Measurements from ENCODE around the gene RAP2A. TPM values are rescaled to one million over a fixed set of nuclear protein-coding genes. Genes with fewer than 3 reads are reported as not detected.

Gene RAP2A
- total RNA-seq, 2 experiments from 2014 or later = 9.2 to 15.4 TPM

GRCh38 chr13:97386801-97387484, 47.0 kb upstream of the RAP2A start:
- no peaks in the 10 kb centered on the region for H3K9me2 ChIP-seq (ENCODE audit: insufficient read depth, low read length)
- no peaks in the 10 kb centered on the region for H3K9me3 ChIP-seq (ENCODE audit: low read length)
- TF ChIP-seq CTCF (conservative IDR thresholded peaks at IDR 0.05; ENCODE audit: low read length) (no peak), EZH2phosphoT487 (IDR thresholded peaks at IDR 0.05; ENCODE audit: borderline replicate concordance, low read depth, low read length) (no peak)
- DNase-seq (ENCODE audit: low spot score) = no peak
- H3K4me3 ChIP-seq (ENCODE audit: low read depth, low read length, poor library complexity, severe bottlenecking) = no peak overlapping the region
- no peak overlapping the region for H3K27ac ChIP-seq (ENCODE audit: low read depth, low read length, poor library complexity, severe bottlenecking)
- no TSS peak for BruUV-seq (replicated peaks)
- CTCF ChIA-PET (ENCODE audit: unreplicated experiment) = no interaction called here
- POLR2A ChIA-PET = interaction anchor here (0.6 to 0.7 kb wide), 2 partner anchors 10 to 61 kb away, joined by 3 to 6 read pairs; no protein-coding TSS in a partner anchor
- no peaks in the 10 kb centered on the region for H3K4me1 ChIP-seq (ENCODE audit: insufficient read depth, low read length, poor library complexity, severe bottlenecking)
- no peak overlapping the region for H3K4me2 ChIP-seq (ENCODE audit: low read length)
- H4K20me1 ChIP-seq (ENCODE audit: insufficient read depth, low read length) = no peaks in the 10 kb centered on the region
- intact Hi-C loops (cut with micrococcal nuclease; ENCODE audit: unreplicated experiment) = no loop called here
- no peak overlapping the region for H2AFZ ChIP-seq (ENCODE audit: low read length)
- H3K79me2 ChIP-seq (ENCODE audit: insufficient read depth, low read depth, low read length) = no peaks in the 10 kb centered on the region
- no peaks in the 10 kb centered on the region; the same call in 1 of the 2 replicates for H3K36me3 ChIP-seq (ENCODE audit: insufficient read depth, low read length)

- no peak for DNase-seq (ENCODE audit: low spot score)
- Histone ChIP-seq H3K79me2 (ENCODE audit: insufficient read depth, low read depth, low read length) (no peaks in the 10 kb centered on the region), H3K9me2 (ENCODE audit: insufficient read depth, low read length) (no peaks in the 10 kb centered on the region), H3K27ac (ENCODE audit: low read depth, low read length, poor library complexity, severe bottlenecking) (no peak overlapping the region), H3K4me3 (ENCODE audit: low read depth, low read length, poor library complexity, severe bottlenecking) (no peak overlapping the region), H2AFZ (ENCODE audit: low read length) (no peak overlapping the region), H3K4me2 (ENCODE audit: low read length) (no peak overlapping the region), H3K36me3 (ENCODE audit: insufficient read depth, low read length) (no peaks in the 10 kb centered on the region; the same call in 1 of the 2 replicates), H3K4me1 (ENCODE audit: insufficient read depth, low read length, poor library complexity, severe bottlenecking) (no peaks in the 10 kb centered on the region), H3K9me3 (ENCODE audit: low read length) (no peaks in the 10 kb centered on the region), H4K20me1 (ENCODE audit: insufficient read depth, low read length) (no peaks in the 10 kb centered on the region)
- CTCF ChIA-PET (ENCODE audit: unreplicated experiment) = no interaction called here
- POLR2A ChIA-PET = interaction anchor here (0.6 to 0.7 kb wide), 2 partner anchors 61 to 216 kb away, joined by 3 to 6 read pairs; no protein-coding TSS in a partner anchor
- no TSS peak for BruUV-seq (replicated peaks)
- TF ChIP-seq EZH2phosphoT487 (IDR thresholded peaks at IDR 0.05; ENCODE audit: borderline replicate concordance, low read depth, low read length) (no peak), CTCF (conservative IDR thresholded peaks at IDR 0.05; ENCODE audit: low read length) (no peak)
- intact Hi-C loops (cut with micrococcal nuclease; ENCODE audit: unreplicated experiment) = no loop called here
Measured at GRCh38 chr13:97387485-97387839, 46.5 kb upstream of the RAP2A start.

DNA sequence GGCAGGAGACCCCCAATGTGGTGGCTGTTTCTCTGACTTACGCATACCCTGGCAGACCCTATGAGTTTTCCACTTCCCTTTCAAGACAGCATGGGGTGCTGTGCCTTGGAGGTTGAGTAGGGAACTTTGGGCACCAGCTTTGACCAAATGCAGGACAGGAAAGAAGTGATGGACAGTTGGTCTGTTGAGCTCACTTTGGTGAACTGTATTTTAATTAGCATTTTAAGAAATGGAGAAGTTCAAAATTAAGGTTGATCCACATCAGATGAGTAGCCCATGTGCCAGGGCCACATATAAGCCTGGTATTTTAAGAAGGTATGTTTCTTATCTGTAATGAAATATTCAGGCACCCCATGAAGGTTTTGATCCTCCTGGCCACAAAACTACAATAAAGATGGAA, 46.1 kb upstream of the RAP2A start:
- Histone ChIP-seq H3K9me2 (ENCODE audit: insufficient read depth, low read length) (no peaks in the 10 kb centered on the region), H2AFZ (ENCODE audit: low read length) (no peak overlapping the region), H4K20me1 (ENCODE audit: insufficient read depth, low read length) (no peaks in the 10 kb centered on the region), H3K4me1 (ENCODE audit: insufficient read depth, low read length, poor library complexity, severe bottlenecking) (no peaks in the 10 kb centered on the region), H3K27ac (ENCODE audit: low read depth, low read length, poor library complexity, severe bottlenecking) (no peak overlapping the region), H3K4me3 (ENCODE audit: low read depth, low read length, poor library complexity, severe bottlenecking) (no peak overlapping the region), H3K79me2 (ENCODE audit: insufficient read depth, low read depth, low read length) (no peaks in the 10 kb centered on the region), H3K36me3 (ENCODE audit: insufficient read depth, low read length) (no peaks in the 10 kb centered on the region; the same call in 1 of the 2 replicates), H3K9me3 (ENCODE audit: low read length) (no peaks in the 10 kb centered on the region), H3K4me2 (ENCODE audit: low read length) (no peak overlapping the region)
- no TSS peak for BruUV-seq (replicated peaks)
- ChIA-PET CTCF (ENCODE audit: unreplicated experiment) (no interaction called here), POLR2A (interaction anchor here (0.6 to 0.7 kb wide), 2 partner anchors 60 to 217 kb away, joined by 3 to 6 read pairs; no protein-coding TSS in a partner anchor)
- intact Hi-C loops (cut with micrococcal nuclease; ENCODE audit: unreplicated experiment) = no loop called here
- no peak for TF ChIP-seq CTCF (conservative IDR thresholded peaks at IDR 0.05; ENCODE audit: low read length)
- no peak for TF ChIP-seq EZH2phosphoT487 (IDR thresholded peaks at IDR 0.05; ENCODE audit: borderline replicate concordance, low read depth, low read length)
- DNase-seq (ENCODE audit: low spot score) = no peak

Data from OCI-LY7 (cell line).